DLD1 (cell line): ENCODE measurements around the gene SPSB4.

Source experiments
- in situ Hi-C: cut with HindIII; loops from 2 replicates; pipeline ENCODE4 v1.10.0; 2017; ENCODE audit warnings: low sequenced_read_pairs

SPSB4 gene

DNA sequence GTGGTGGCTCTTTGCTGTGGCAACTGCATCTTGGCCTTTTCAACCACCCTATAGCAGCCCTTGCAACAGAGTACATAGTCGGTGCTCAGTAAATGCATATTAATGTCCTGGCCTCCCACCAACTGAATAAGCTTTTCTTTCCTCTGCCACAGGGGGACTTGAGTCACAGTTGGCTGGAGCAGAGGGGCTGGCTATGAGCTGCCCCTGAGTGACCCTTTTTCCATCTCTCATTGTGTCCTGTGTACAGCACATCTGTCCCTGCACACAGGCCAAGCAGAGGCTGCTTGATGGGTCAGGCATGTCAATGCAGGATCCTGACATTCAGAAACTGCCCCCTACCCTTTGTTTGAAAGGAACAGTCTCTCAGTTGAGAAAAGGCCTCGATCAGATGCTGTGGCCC, 22.4 kb downstream of the SPSB4 start:
- in situ Hi-C loops, result no loop called here

DNA sequence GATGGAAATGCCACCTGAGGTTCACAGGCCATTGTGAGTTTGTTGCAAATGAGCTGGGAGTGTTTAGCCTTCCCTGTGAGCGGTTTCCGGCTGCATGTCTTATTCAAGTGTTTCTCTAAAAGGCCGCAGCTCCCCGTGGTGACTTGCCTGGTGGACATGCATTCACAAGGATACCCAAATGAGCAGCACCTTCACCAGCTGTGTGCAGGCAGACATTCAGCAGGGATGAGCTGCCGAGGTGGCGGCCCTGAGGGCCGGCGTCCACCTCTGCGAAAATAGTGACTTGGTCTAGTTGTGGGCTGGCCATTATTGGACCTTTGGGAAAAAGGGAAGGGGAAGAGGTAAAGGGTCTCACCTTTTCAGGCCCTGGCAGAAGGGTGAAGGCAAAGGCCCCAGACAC, 23.4 kb downstream of the SPSB4 start:
- in situ Hi-C loops, result no loop called here

- in situ Hi-C loops, result no loop called here
Measured at GRCh38 chr3:141076036-141076773, 25.1 kb downstream of the SPSB4 start.

DNA sequence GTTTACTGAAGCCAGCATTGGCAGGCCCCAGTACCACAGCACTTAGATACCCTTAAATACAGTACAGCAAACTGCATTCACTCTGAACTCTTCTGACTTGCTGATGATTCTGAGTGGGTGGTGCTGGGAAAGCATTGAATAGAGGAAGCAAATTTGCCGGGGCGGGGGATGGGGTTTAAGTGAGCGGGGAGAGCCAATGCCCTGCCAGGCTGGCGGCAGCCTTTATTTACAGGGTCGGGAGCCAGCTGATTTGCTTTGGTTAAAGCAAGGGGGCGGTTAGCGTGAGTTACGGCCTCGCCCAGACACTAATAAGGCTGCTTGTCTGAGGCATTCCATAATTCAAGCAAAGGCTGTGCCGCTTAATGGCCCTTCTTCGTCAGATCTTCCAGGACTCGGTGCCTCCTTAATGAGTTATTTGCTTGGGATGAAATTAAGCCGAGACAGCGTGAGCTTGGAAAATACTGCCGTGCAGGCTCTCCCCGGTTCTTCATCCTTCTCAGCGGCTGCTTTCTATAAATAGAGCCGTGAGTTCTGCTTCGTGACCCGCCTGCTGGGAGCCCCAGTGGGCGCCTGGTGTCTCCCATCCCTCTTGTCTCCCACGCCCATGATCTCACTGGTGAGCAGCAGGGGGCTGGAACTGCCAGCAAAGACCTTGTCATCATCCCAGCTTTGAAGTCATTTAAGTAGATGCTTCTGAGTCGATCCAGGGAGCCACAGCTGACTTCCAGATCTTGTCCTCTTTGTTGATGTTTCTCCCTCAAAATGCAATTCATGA, 25.8 kb downstream of the SPSB4 start:
- in situ Hi-C loops, result no loop called here

DNA sequence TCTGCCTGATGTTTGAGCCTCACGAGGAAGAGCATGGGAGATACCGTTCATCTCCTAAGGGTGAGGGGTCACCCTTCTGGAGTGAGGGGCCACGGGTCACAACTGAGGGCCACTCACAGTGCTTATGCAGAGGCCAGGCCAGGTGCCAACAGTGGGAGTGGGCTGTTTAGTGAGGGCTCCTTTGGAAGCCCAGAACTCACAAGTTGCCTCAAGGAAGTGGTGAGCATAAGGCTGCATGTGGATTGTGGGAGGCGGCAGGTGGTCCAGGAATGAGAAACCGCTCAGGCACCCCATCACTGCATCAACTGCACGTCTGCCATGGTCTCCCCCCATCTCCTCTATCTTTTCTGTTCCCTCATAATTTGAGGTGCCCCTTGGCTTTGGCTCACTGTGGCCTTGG, 26.5 kb downstream of the SPSB4 start:
- in situ Hi-C loops, result no loop called here

- in situ Hi-C loops, result no loop called here
Measured at GRCh38 chr3:141078200-141078599, 27.1 kb downstream of the SPSB4 start.

DNA sequence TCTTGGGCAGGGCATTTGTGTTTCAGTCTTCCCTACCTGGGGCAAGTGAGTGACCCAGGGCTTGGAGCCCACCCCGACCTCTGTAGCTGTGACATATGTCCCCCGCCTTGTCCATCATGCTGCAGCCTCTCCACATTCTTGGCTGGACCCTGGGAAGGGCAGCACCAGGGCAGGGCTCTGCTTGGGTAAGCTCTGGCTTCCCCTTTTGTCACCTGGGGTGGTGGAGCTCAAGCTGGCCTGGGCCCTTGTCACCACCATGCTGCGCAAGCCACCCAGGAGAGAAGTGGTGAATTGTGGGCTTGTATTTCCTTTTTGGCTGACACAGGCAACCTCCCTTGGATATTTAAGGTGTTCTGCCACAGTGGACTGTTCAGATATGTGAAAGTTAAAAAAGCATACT, 29.3 kb downstream of the SPSB4 start:
- in situ Hi-C loops, result no loop called here

- in situ Hi-C loops, result no loop called here
Measured at GRCh38 chr3:141081141-141081795, 30.1 kb downstream of the SPSB4 start.

GRCh38 chr3:141082064-141082463, 30.9 kb downstream of the SPSB4 start:
- in situ Hi-C loops, result no loop called here

DNA sequence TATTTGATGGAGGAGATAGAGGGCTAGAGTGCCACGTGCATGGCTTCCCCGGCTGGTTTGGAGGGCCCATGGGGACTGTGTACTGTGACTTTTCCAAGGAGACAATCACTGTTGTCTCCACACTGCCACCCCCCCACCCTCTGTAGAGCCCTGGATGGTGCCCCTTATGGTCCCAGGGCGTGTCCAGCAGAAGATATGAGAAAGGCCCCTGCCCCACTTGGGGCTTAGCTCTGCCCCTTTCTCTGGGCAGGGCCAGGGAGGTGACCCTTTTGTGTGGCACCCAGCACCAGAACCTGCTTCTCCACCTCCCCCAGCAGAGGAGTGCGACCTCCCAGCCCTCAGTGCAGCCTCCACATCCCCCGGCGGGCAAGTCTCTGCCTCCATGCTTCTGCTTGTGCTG, 32.1 kb downstream of the SPSB4 start:
- in situ Hi-C loops, result no loop called here

DNA sequence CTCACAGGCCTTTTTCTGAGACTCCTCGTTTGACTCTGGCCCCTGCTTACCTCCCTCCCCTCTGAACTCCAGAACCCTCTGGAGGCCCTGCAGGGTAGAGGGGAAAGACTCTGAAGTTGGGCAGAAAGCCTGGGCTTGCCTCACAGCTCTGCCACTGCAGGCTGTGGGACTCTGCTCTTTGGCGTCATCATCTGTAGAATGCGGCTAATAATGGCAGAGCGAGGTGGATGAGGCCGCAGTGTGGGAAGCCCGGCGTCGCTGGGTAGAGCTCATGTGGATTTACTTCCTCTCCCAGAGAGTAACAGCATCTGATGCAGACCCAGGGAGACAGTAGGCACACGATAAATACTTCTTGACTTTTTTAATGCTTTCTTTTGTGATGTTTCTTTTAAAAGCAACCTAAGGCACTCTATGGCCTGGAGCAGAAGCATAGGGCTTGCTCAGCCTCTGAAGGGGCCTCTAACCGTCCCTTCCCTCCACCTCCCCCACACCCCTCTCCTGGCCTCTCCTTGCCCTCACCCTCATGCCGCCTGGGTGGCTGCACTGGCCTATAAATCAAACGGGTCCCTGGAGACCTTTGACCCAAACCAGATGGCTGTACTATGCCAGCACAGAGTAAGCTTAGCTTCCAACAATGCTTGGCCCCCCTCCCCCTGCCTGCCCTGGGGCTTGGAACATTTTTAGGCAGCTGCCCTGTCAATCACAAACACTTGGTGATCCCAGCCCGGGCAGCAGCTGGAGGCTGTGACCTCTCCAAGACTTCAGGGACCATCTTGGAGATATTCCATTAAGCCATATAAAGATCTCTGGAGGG, 32.9 kb downstream of the SPSB4 start:
- in situ Hi-C loops, result no loop called here

DNA sequence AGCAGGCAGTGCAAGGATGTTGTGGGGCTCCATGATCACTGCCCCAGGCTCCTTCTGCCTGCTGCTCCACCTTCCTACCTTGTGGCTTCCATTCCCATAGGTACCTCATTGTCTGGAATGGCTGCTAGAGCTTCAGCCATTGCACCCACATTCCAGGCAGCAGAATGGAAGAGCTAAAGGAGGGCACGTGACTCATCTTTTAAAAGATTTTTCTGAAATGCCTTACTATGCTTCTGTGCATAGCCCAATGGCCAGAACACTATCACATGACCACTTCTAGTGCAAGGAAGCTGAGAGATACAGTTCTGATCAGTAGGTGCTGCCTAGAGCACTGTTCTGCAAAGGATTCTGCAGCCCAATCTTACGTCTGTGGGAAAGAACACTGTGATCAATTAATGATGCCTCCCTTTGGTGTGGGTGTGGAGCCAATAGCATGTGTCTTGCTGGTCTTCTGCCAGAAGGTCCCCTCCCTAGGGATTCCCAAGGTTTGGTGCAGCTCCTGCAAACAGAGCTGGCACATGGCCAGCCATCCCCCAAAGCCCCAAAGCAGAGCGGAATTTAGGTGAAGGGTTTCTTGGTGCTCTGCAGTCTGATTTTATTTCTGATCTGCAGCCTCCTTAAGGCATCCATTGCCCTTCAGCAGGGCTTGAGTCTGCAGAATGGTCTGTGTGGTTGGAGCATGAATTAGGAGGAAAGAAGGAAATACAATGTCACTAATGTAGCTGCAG, 34.4 kb downstream of the SPSB4 start:
- in situ Hi-C loops, result no loop called here

DNA sequence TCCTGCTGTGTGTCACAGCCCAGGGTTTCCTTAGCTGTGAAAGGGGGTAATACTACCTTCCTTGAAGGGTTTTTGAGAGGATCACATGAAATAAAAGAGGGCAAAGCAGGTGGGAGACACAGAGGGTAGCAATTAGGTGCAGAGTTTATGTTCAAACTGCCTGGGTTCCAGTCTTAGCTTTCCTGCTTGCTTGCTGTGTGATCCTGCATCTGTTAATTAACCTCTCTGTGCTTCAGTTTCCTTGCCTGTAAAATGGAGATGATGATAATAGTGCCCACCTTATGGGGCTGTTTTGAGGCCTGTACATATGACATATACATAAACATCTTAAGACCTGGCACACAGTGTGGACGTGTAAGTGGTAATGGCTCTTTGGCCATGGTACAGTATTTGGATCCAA, 35.0 kb downstream of the SPSB4 start:
- in situ Hi-C loops, result no loop called here

GRCh38 chr3:141087076-141087777, 36.1 kb downstream of the SPSB4 start:
- in situ Hi-C loops, result no loop called here

DNA sequence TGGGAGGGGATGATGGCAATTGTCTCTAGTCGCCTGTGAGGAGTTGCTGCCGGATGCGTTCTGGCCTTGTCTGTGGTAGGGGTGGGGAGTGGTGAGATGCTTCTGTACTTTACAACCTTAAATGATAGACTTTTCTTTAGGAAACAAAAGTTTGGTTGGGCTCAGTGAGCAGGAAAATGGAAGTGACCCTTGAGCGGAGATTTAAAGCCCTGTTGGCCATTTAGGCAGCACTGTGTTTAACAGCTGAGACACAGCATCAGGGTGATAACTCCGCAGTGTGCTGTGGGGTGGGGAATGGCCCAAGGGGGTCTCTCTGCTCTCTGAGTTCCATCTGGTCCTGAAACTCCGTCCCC, 36.6 kb downstream of the SPSB4 start:
- in situ Hi-C loops, result no loop called here

GRCh38 chr3:141089339-141090152, 38.4 kb downstream of the SPSB4 start:
- in situ Hi-C loops, result no loop called here

GRCh38 chr3:141091426-141091825, 40.3 kb downstream of the SPSB4 start:
- in situ Hi-C loops, result no loop called here

GRCh38 chr3:141092663-141093062, 41.5 kb downstream of the SPSB4 start:
- in situ Hi-C loops, result no loop called here

DNA sequence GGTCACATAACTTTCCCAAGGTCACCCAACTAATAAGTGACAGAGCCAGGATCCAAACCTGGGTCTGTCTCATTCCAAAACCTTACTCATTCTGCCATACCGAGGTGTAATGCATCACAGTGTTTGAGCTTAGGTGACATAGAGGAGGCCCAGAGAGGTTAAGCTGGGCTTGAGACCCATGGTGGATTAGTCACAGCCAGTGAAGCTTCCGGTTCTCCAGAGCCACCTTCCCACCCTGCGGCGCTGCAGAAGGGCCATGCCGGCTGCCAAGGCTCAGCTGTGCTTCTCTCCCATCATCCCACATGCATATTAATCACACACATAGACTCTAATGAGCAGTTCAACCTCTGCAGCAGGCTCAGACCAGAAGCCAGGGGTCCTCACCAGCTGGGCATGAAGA, 42.2 kb downstream of the SPSB4 start:
- in situ Hi-C loops, result no loop called here
